OCI-LY3 (cell line): ENCODE results near the gene KANK3.
"Not testable (repeated sequence)": the region's sequence is repeated elsewhere in the genome, so short reads cannot be mapped to it uniquely, and the experiment has no call there.

ENCODE experiments used
- CTCF ChIP-seq: fragments of 200-600, 300-600 bp; sonication (generic); IDR thresholded peaks from 2 replicates; pipeline ENCODE4 v1.5.1; 2014; ENCODE audit warnings: antibody characterized with exemption, low read length, low read depth
- EZH2phosphoT487 ChIP-seq: fragments of 200-600 bp; shearing (Covaris generic); IDR thresholded peaks from 2 replicates; pipeline ENCODE4 v1.6.1; 2018; ENCODE audit warnings: antibody characterized with exemption, mixed run types, low read depth

- TF ChIP-seq CTCF, EZH2phosphoT487: not testable (repeated sequence)
These were observed 33.4 kb upstream of the KANK3 start for GRCh38 chr19:8376373-8376974.
